ENCODE data around the gene RELB. TPM values are rescaled to one million over a fixed set of nuclear protein-coding genes. Genes with fewer than 3 reads are reported as not detected.

The RELB gene
- 27.7 TPM for polyA plus RNA-seq (2012; ENCODE audit: low read depth, missing spikeins)

GRCh38 chr19:45001087-45001739, at the start of gene RELB:
Gene RELB, plus strand, starts transcription at chr19:45001464. Its CDS starts 116 bp downstream, at chr19:45001580.
- DNase-seq (ENCODE audit: insufficient read length, low spot score) (peak; percentile 96), FAIRE-seq (peak; percentile 95)
- no peak for TF ChIP-seq POU2F2 (IDR thresholded peaks at IDR 0.05; ENCODE audit: low read depth, low read length)

GRCh38 chr19:44954278-44954648, 47.0 kb upstream of the RELB start:
- DNase-seq (ENCODE audit: insufficient read length, low spot score) (no peak), FAIRE-seq (no peak)
- TF ChIP-seq POLR2AphosphoS5 (IDR thresholded peaks at IDR 0.05; ENCODE audit: low read depth, low read length) (no peak), PAX5 (IDR thresholded peaks at IDR 0.05; ENCODE audit: insufficient read depth, low read length, severe bottlenecking) (no peak), TAF1 (IDR thresholded peaks at IDR 0.05; ENCODE audit: low read depth, low read length) (no peak), SPI1 (IDR thresholded peaks at IDR 0.05; ENCODE audit: low read depth, low read length) (no peak), POLR2A (IDR thresholded peaks at IDR 0.05; ENCODE audit: low read depth, low read length) (no peak), POU2F2 (IDR thresholded peaks at IDR 0.05; ENCODE audit: low read depth, low read length) (no peak)

- FAIRE-seq, result peak; percentile 95
- peak; percentile 89 for DNase-seq (ENCODE audit: insufficient read length, low spot score)
- TF ChIP-seq POLR2AphosphoS5 (IDR thresholded peaks at IDR 0.05; ENCODE audit: low read depth, low read length) (peak; percentile 83), POU2F2 (IDR thresholded peaks at IDR 0.05; ENCODE audit: low read depth, low read length) (no peak), PAX5 (IDR thresholded peaks at IDR 0.05; ENCODE audit: insufficient read depth, low read length, severe bottlenecking) (peak; percentile 96), SPI1 (IDR thresholded peaks at IDR 0.05; ENCODE audit: low read depth, low read length) (no peak), TAF1 (IDR thresholded peaks at IDR 0.05; ENCODE audit: low read depth, low read length) (peak; percentile 47; the same call in 1 of the 2 replicates), POLR2A (IDR thresholded peaks at IDR 0.05; ENCODE audit: low read depth, low read length) (peak; percentile 72)
Observed at GRCh38 chr19:44954649-44955504, 46.4 kb upstream of the RELB start, which contains the start of gene CLPTM1. Gene CLPTM1, plus strand, starts transcription at chr19:44955380. Its CDS starts 16 bp downstream, at chr19:44955396.

- no peak for FAIRE-seq
- no peak for DNase-seq (ENCODE audit: insufficient read length, low spot score)
- no peak for TF ChIP-seq TAF1 (IDR thresholded peaks at IDR 0.05; ENCODE audit: low read depth, low read length)
- no peak for TF ChIP-seq PAX5 (IDR thresholded peaks at IDR 0.05; ENCODE audit: insufficient read depth, low read length, severe bottlenecking)
- no peak for TF ChIP-seq SPI1 (IDR thresholded peaks at IDR 0.05; ENCODE audit: low read depth, low read length)
- no peak for TF ChIP-seq POU2F2 (IDR thresholded peaks at IDR 0.05; ENCODE audit: low read depth, low read length)
- TF ChIP-seq POLR2A (IDR thresholded peaks at IDR 0.05; ENCODE audit: low read depth, low read length), result no peak
- no peak; the same call in 1 of the 2 replicates for TF ChIP-seq POLR2AphosphoS5 (IDR thresholded peaks at IDR 0.05; ENCODE audit: low read depth, low read length)
Observed at GRCh38 chr19:44955505-44956439, 45.5 kb upstream of the RELB start.

GRCh38 chr19:44957526-44957925, 43.7 kb upstream of the RELB start:
- FAIRE-seq, result no peak
- TF ChIP-seq PAX5 (IDR thresholded peaks at IDR 0.05; ENCODE audit: insufficient read depth, low read length, severe bottlenecking), result no peak
- TF ChIP-seq POLR2A (IDR thresholded peaks at IDR 0.05; ENCODE audit: low read depth, low read length), result no peak
- TF ChIP-seq TAF1 (IDR thresholded peaks at IDR 0.05; ENCODE audit: low read depth, low read length), result no peak
- TF ChIP-seq SPI1 (IDR thresholded peaks at IDR 0.05; ENCODE audit: low read depth, low read length), result no peak
- TF ChIP-seq POU2F2 (IDR thresholded peaks at IDR 0.05; ENCODE audit: low read depth, low read length), result no peak
- TF ChIP-seq POLR2AphosphoS5 (IDR thresholded peaks at IDR 0.05; ENCODE audit: low read depth, low read length), result no peak
- DNase-seq (ENCODE audit: insufficient read length, low spot score), result no peak

- FAIRE-seq, result no peak
- TF ChIP-seq TAF1 (IDR thresholded peaks at IDR 0.05; ENCODE audit: low read depth, low read length), result no peak
- no peak for TF ChIP-seq SPI1 (IDR thresholded peaks at IDR 0.05; ENCODE audit: low read depth, low read length)
- no peak for TF ChIP-seq PAX5 (IDR thresholded peaks at IDR 0.05; ENCODE audit: insufficient read depth, low read length, severe bottlenecking)
- no peak for TF ChIP-seq POLR2A (IDR thresholded peaks at IDR 0.05; ENCODE audit: low read depth, low read length)
- TF ChIP-seq POLR2AphosphoS5 (IDR thresholded peaks at IDR 0.05; ENCODE audit: low read depth, low read length), result no peak
- no peak for TF ChIP-seq POU2F2 (IDR thresholded peaks at IDR 0.05; ENCODE audit: low read depth, low read length)
Observed at GRCh38 chr19:44958090-44958489, 43.2 kb upstream of the RELB start.

GRCh38 chr19:44959691-44960090, 41.6 kb upstream of the RELB start:
- DNase-seq (ENCODE audit: insufficient read length, low spot score) (no peak), FAIRE-seq (no peak)
- TF ChIP-seq TAF1 (IDR thresholded peaks at IDR 0.05; ENCODE audit: low read depth, low read length) (no peak), PAX5 (IDR thresholded peaks at IDR 0.05; ENCODE audit: insufficient read depth, low read length, severe bottlenecking) (no peak), POLR2A (IDR thresholded peaks at IDR 0.05; ENCODE audit: low read depth, low read length) (no peak), POLR2AphosphoS5 (IDR thresholded peaks at IDR 0.05; ENCODE audit: low read depth, low read length) (no peak), POU2F2 (IDR thresholded peaks at IDR 0.05; ENCODE audit: low read depth, low read length) (no peak), SPI1 (IDR thresholded peaks at IDR 0.05; ENCODE audit: low read depth, low read length) (no peak)

More at GRCh38 chr19:44958090-44958489, 43.2 kb upstream of the RELB start:
- no peak for DNase-seq (ENCODE audit: insufficient read length, low spot score)

- FAIRE-seq, result peak; percentile 45
- no peak for DNase-seq (ENCODE audit: insufficient read length, low spot score)
- TF ChIP-seq SPI1 (IDR thresholded peaks at IDR 0.05; ENCODE audit: low read depth, low read length) (peak; percentile 91), POU2F2 (IDR thresholded peaks at IDR 0.05; ENCODE audit: low read depth, low read length) (no peak)
Observed at GRCh38 chr19:44960906-44961728, 40.1 kb upstream of the RELB start.
